HepG2 (cell line): ENCODE data around the gene MC3R. TPM values are rescaled to one million over a fixed set of nuclear protein-coding genes. Genes with fewer than 3 reads are reported as not detected.
A peak's percentile ranks its signal among the peaks of the same experiment; 100 is the strongest.

ENCODE experiments used
- BORCS8-MEF2B ChIP-seq: sonication (generic); formaldehyde crosslinking; IDR thresholded peaks from 2 replicates; pipeline ENCODE4 v1.8.0; 2022; ENCODE audit warnings: mild to moderate bottlenecking, missing genetic modification reagents
- FOXC1 ChIP-seq: sonication (generic); formaldehyde crosslinking; IDR thresholded peaks from 2 replicates; pipeline ENCODE4 v1.8.0; 2022; ENCODE audit warnings: mild to moderate bottlenecking, missing genetic modification reagents, borderline replicate concordance
- HNRNPL ChIP-seq: fragments of 200-400 bp; formaldehyde crosslinking; IDR thresholded peaks from 2 replicates; pipeline ENCODE4 v1.6.1; 2017; ENCODE audit warnings: mild to moderate bottlenecking, low read depth, low read length
- IRF9 ChIP-seq: sonication (generic); formaldehyde crosslinking; IDR thresholded peaks from 2 replicates; pipeline ENCODE4 v1.8.0; 2022; ENCODE audit warnings: missing genetic modification reagents, mild to moderate bottlenecking, borderline replicate concordance
- JDP2 ChIP-seq: sonication (generic); formaldehyde crosslinking; IDR thresholded peaks from 2 replicates; pipeline ENCODE4 v1.8.1; 2022; ENCODE audit warnings: missing genetic modification reagents, borderline replicate concordance
- KDM2A ChIP-seq: sonication (generic); formaldehyde crosslinking; IDR thresholded peaks from 2 replicates; pipeline ENCODE4 v1.4.0; 2020; ENCODE audit warnings: low read depth, missing genetic modification reagents, borderline replicate concordance
- KDM4B ChIP-seq: sonication (generic); formaldehyde crosslinking; IDR thresholded peaks from 2 replicates; pipeline ENCODE4 v1.4.0; 2020; ENCODE audit warnings: missing genetic modification reagents
- MAX ChIP-seq: IDR thresholded peaks from 2 replicates; pipeline ENCODE4 v1.6.1; 2012; ENCODE audit warnings: inconsistent platforms
- MXI1 ChIP-seq: IDR thresholded peaks from 3 replicates; pipeline ENCODE4 v1.6.1; 2012; ENCODE audit warnings: low read depth, low read length, inconsistent platforms, borderline replicate concordance
- NAIF1 ChIP-seq: sonication (generic); formaldehyde crosslinking; IDR thresholded peaks from 2 replicates; pipeline ENCODE4 v1.5.0; 2020; ENCODE audit warnings: mild to moderate bottlenecking, missing genetic modification reagents, borderline replicate concordance
- NR0B2 ChIP-seq: sonication (generic); formaldehyde crosslinking; IDR thresholded peaks from 2 replicates; pipeline ENCODE4 v1.4.0; 2020; ENCODE audit warnings: mild to moderate bottlenecking, missing genetic modification reagents
- PLSCR1 ChIP-seq: sonication (generic); formaldehyde crosslinking; IDR thresholded peaks from 2 replicates; pipeline ENCODE4 v1.5.0; 2020; ENCODE audit warnings: missing genetic modification reagents, mild to moderate bottlenecking, borderline replicate concordance
- RFXAP ChIP-seq: sonication (generic); formaldehyde crosslinking; IDR thresholded peaks from 2 replicates; pipeline ENCODE4 v1.4.0; 2020; ENCODE audit warnings: missing genetic modification reagents, borderline replicate concordance
- TFDP1 ChIP-seq: IDR thresholded peaks from 2 replicates; pipeline ENCODE4 v1.6.1; 2016; ENCODE audit warnings: missing compliant biosample characterization, missing genetic modification reagents, borderline replicate concordance
- TRIM22 ChIP-seq: fragments of 450-650 bp; IDR thresholded peaks from 2 replicates; pipeline ENCODE4 v1.6.1; 2017
- XBP1 ChIP-seq: sonication (generic); formaldehyde crosslinking; IDR thresholded peaks from 2 replicates; pipeline ENCODE4 v1.5.0; 2020; ENCODE audit warnings: missing genetic modification reagents
- ZBTB33 ChIP-seq: sonication (generic); formaldehyde crosslinking; IDR thresholded peaks from 2 replicates; pipeline ENCODE4 v1.4.0; 2020; ENCODE audit warnings: missing genetic modification reagents
- ZFP36L1 ChIP-seq: sonication (generic); formaldehyde crosslinking; IDR thresholded peaks from 2 replicates; pipeline ENCODE4 v1.8.0; 2022; ENCODE audit warnings: mild to moderate bottlenecking, missing genetic modification reagents, moderate library complexity
- ZNF12 ChIP-seq: sonication (generic); formaldehyde crosslinking; IDR thresholded peaks from 2 replicates; pipeline ENCODE4 v1.5.0; 2020; ENCODE audit warnings: missing genetic modification reagents
- ZNF674 ChIP-seq: sonication (generic); formaldehyde crosslinking; IDR thresholded peaks from 2 replicates; pipeline ENCODE4 v1.5.0; 2020; ENCODE audit warnings: low read depth, mild to moderate bottlenecking, missing genetic modification reagents
- ZNF792 ChIP-seq: IDR thresholded peaks from 2 replicates; pipeline ENCODE4 v1.6.1; 2016
- ZSCAN20 ChIP-seq: sonication (generic); formaldehyde crosslinking; IDR thresholded peaks from 2 replicates; pipeline ENCODE4 v1.4.0; 2020; ENCODE audit warnings: missing genetic modification reagents, mild to moderate bottlenecking, borderline replicate concordance
- polyA plus RNA-seq, 8 experiments: library from polyadenylated mRNA; depleted of rRNA in 3 of 8; stranded (reverse) in 7 of 8; unstranded in 1 of 8; fragments of >200 nt; fragmentation: Illumina TruSeq in 4 of 8; extraction: Trizol in 4 of 8; gene quantifications; 2 replicates each; pipeline versions ENCODE4 v1.2.1 to v1.2.3, GENCODE V29; 2011 to 2016; ENCODE audit warnings: low read depth in 4 of 8, missing spikeins in 1 of 8, mixed read lengths in 1 of 8; ENCODE audit not compliant: insufficient read depth in 1 of 8
- total RNA-seq, 5 experiments: library from RNA; depleted of rRNA; stranded (reverse); fragments of >200 nt; fragmentation: Illumina TruSeq; extraction: Trizol; gene quantifications; 2 replicates each; pipeline ENCODE4 v1.2.3, GENCODE V29; 2016; ENCODE audit warnings: low read depth in 1 of 5

The MC3R gene
- total and polyA plus RNA-seq, 2 of the 13 experiments (the other 11 are each of a cell fraction or from before 2014, with no cell fraction given), result not detected

GRCh38 chr20:56249244-56249955 is 868 bp downstream of the MC3R start (continued):
- TF ChIP-seq TRIM22, result no peak
- 0 out of 2 replicates have a peak, but pooled peaks have one; percentile 52 for TF ChIP-seq BORCS8-MEF2B (CRISPR knock-in tag)
- no peak for TF ChIP-seq MXI1
- TF ChIP-seq KDM4B (CRISPR knock-in tag), result no peak
- no peak for TF ChIP-seq ZNF674
- TF ChIP-seq TFDP1 (CRISPR knock-in tag), result no peak; the same call in 1 of the 2 replicates
- TF ChIP-seq NAIF1, result no peak
- TF ChIP-seq PLSCR1, result no peak
- TF ChIP-seq HNRNPL, result no peak
- no peak for TF ChIP-seq FOXC1 (CRISPR knock-in tag)
- no peak for TF ChIP-seq JDP2 (CRISPR knock-in tag)
- TF ChIP-seq ZBTB33 (CRISPR knock-in tag), result peak; percentile 68; the same call in 1 of the 2 replicates
- TF ChIP-seq MAX, result peak; percentile 67; the same call in 1 of the 2 replicates
- TF ChIP-seq ZNF792 (CRISPR knock-in tag), result no peak
- TF ChIP-seq IRF9 (CRISPR knock-in tag), result no peak
- TF ChIP-seq ZSCAN20 (CRISPR knock-in tag), result no peak
- TF ChIP-seq KDM2A (CRISPR knock-in tag), result peak; percentile 58; the same call in 1 of the 2 replicates
- no peak for TF ChIP-seq NR0B2 (CRISPR knock-in tag)
- TF ChIP-seq ZNF12 (CRISPR knock-in tag), result no peak
- no peak for TF ChIP-seq RFXAP (CRISPR knock-in tag)
- TF ChIP-seq XBP1 (CRISPR knock-in tag), result no peak
- TF ChIP-seq ZFP36L1 (CRISPR knock-in tag), result no peak
